ENCODE results near the gene SSTR3.

- TF ChIP-seq CTCF (IDR thresholded peaks at IDR 0.05) (no peak), POLR2AphosphoS5 (IDR thresholded peaks at IDR 0.05) (no peak), POLR2A (IDR thresholded peaks at IDR 0.05) (no peak)
Observed at GRCh38 chr22:37163575-37164504, 48.4 kb downstream of the SSTR3 start.

All from sigmoid colon (tissue), 4 donors.